H1 (cell line): Measurements from ENCODE around the gene RTKN. TPM values are rescaled to one million over a fixed set of nuclear protein-coding genes. Genes with fewer than 3 reads are reported as not detected.

Source experiments
- CTCF ChIA-PET: fragments of 300-600 bp; sonication (Branson Sonifier 250); formaldehyde crosslinking; loops from one replicate; lab custom pipeline; 2021; ENCODE audit not compliant: partially characterized antibody; lab: Charles Lee
- POLR2A ChIA-PET: fragments of 300-600 bp; sonication (Branson Sonifier 250); formaldehyde crosslinking; loops from one replicate; lab custom pipeline; 2021; ENCODE audit warnings: inconsistent platforms; ENCODE audit not compliant: partially characterized antibody; lab: Charles Lee
- DNase-seq, 2 experiments: peaks; one replicate each; pipeline versions ENCODE4 v3.0.0 to v3.0.0-alpha.2; 2010 to 2022; ENCODE audit warnings: low spot score in 2 of 2, low read depth in 1 of 2, mixed read lengths in 1 of 2
- FAIRE-seq: peaks from 2 replicates; lab custom pipeline; 2011; peaks lifted over from hg19 to GRCh38; lab: Jason Lieb, UNC
- H2AFZ ChIP-seq: 2 replicates; pipeline ENCODE4 v1.8.1; 2012; ENCODE audit warnings: low read length, inconsistent platforms
- H2AK5ac ChIP-seq: 2 replicates; pipeline ENCODE4 v1.6.1; 2013; ENCODE audit warnings: low read depth, low read length
- H2BK120ac ChIP-seq: replicated peaks from 2 replicates; pipeline ENCODE3; 2013; ENCODE audit warnings: low read depth, low read length, inconsistent platforms
- H2BK12ac ChIP-seq: 2 replicates; pipeline ENCODE4 v1.6.1; 2013; ENCODE audit warnings: low read depth, low read length
- H2BK15ac ChIP-seq: 2 replicates; pipeline ENCODE4 v1.6.1; 2013; ENCODE audit warnings: low read length
- H2BK20ac ChIP-seq: 2 replicates; pipeline ENCODE4 v1.6.1; 2013; ENCODE audit warnings: low read length
- H2BK5ac ChIP-seq: 2 replicates; pipeline ENCODE4 v1.6.1; 2013; ENCODE audit warnings: low read depth, low read length
- H3K14ac ChIP-seq: 2 replicates; pipeline ENCODE4 v1.6.1; 2013; ENCODE audit warnings: inconsistent platforms; ENCODE audit not compliant: insufficient read length
- H3K18ac ChIP-seq: 2 replicates; pipeline ENCODE4 v1.6.1; 2013; ENCODE audit warnings: low read length; ENCODE audit errors: extremely low read depth
- H3K23ac ChIP-seq: 2 replicates; pipeline ENCODE4 v1.6.1; 2013; ENCODE audit warnings: inconsistent platforms; ENCODE audit not compliant: insufficient read length
- H3K23me2 ChIP-seq: 2 replicates; pipeline ENCODE4 v1.6.1; 2013; ENCODE audit warnings: low read depth, low read length
- H3K27ac ChIP-seq: 2 replicates; pipeline ENCODE4 v1.6.1; 2011; ENCODE audit warnings: low read depth, low read length, inconsistent platforms
- H3K27me3 ChIP-seq, 4 experiments: replicated peaks in 1 of 4; 1 replicate in 1 of 4; 2 replicates in 3 of 4; pipeline versions ENCODE4 v1.6.1 to v1.8.1; 2011 to 2013; ENCODE audit warnings: low read length in 3 of 4, mild to moderate bottlenecking in 3 of 4, inconsistent platforms in 2 of 4, mixed read lengths in 2 of 4, moderate library complexity in 1 of 4; ENCODE audit not compliant: control insufficient read depth in 3 of 4, insufficient read depth in 3 of 4; ENCODE audit errors: extremely low read depth in 1 of 4
- H3K36me3 ChIP-seq, 4 experiments: 2 replicates each; pipeline versions ENCODE4 v1.6.1 to v1.8.1; 2011 to 2013; ENCODE audit warnings: mild to moderate bottlenecking in 4 of 4, low read length in 3 of 4, moderate library complexity in 2 of 4, control low read depth in 1 of 4, inconsistent platforms in 1 of 4; ENCODE audit not compliant: insufficient read depth in 4 of 4, control insufficient read depth in 2 of 4
- H3K4ac ChIP-seq: replicated peaks from 2 replicates; pipeline ENCODE3; 2013; ENCODE audit warnings: low read length, low read depth, mixed read lengths, inconsistent platforms; ENCODE audit not compliant: insufficient read length
- H3K4me1 ChIP-seq, 4 experiments: replicated peaks in 1 of 4; 1 replicate in 1 of 4; 2 replicates in 3 of 4; pipeline versions ENCODE4 v1.6.1 to v1.8.1; 2011 to 2013; ENCODE audit warnings: low read length in 3 of 4, inconsistent platforms in 2 of 4, mixed read lengths in 1 of 4; ENCODE audit not compliant: insufficient read depth in 4 of 4, control insufficient read depth in 3 of 4
- H3K4me2 ChIP-seq, 2 experiments: 2 replicates each; pipeline versions ENCODE4 v1.6.1 to v1.8.1; 2011 to 2013; ENCODE audit warnings: low read depth in 2 of 2, low read length in 2 of 2, control low read depth in 1 of 2, inconsistent platforms in 1 of 2, mild to moderate bottlenecking in 1 of 2; ENCODE audit not compliant: insufficient read depth in 1 of 2
- H3K4me3 ChIP-seq, 4 experiments: fragments of 200-600, 300-600 bp in 1 of 4; sonication (generic), shearing (Covaris generic), sonication (Bioruptor Twin) in 1 of 4; 2 replicates each; pipeline versions ENCODE4 v1.5.1 to v1.8.1; 2011 to 2016; ENCODE audit warnings: low read length in 4 of 4, low read depth in 3 of 4, control low read depth in 2 of 4, inconsistent platforms in 2 of 4, mild to moderate bottlenecking in 2 of 4, mixed read lengths in 1 of 4, moderate library complexity in 1 of 4; ENCODE audit not compliant: insufficient read depth in 2 of 4; ENCODE audit errors: extremely low read depth in 1 of 4
- H3K56ac ChIP-seq: replicated peaks from 2 replicates; pipeline ENCODE3; 2013; ENCODE audit warnings: low read depth, mild to moderate bottlenecking, mixed read lengths, low read length, inconsistent platforms; ENCODE audit not compliant: insufficient read length
- H3K79me1 ChIP-seq: 2 replicates; pipeline ENCODE4 v1.6.1; 2013; ENCODE audit warnings: low read depth, low read length, control low read depth
- H3K79me2 ChIP-seq, 2 experiments: 2 replicates each; pipeline versions ENCODE4 v1.6.1 to v1.8.1; 2012 to 2013; ENCODE audit warnings: low read length in 2 of 2, mild to moderate bottlenecking in 2 of 2, inconsistent platforms in 1 of 2; ENCODE audit not compliant: insufficient read depth in 2 of 2, control insufficient read depth in 1 of 2
- H3K9ac ChIP-seq, 4 experiments: replicated peaks in 1 of 4; 1 replicate in 1 of 4; 2 replicates in 3 of 4; pipeline versions ENCODE4 v1.6.1 to v1.8.1; 2011 to 2013; ENCODE audit warnings: low read depth in 3 of 4, low read length in 3 of 4, control low read depth in 2 of 4, mild to moderate bottlenecking in 2 of 4, moderate library complexity in 2 of 4, inconsistent platforms in 1 of 4; ENCODE audit errors: extremely low read depth in 1 of 4
- H3K9me3 ChIP-seq, 2 experiments: 2 replicates each; pipeline versions ENCODE4 v1.6.1 to v1.8.1; 2012 to 2013; ENCODE audit warnings: mild to moderate bottlenecking in 2 of 2, moderate library complexity in 2 of 2, control low read depth in 1 of 2, inconsistent platforms in 1 of 2, low read depth in 1 of 2, low read length in 1 of 2, mixed read lengths in 1 of 2; ENCODE audit not compliant: insufficient read depth in 2 of 2
- H4K20me1 ChIP-seq, 2 experiments: replicated peaks in 1 of 2; 2 replicates each; pipeline versions ENCODE3 to v1.8.1; 2011 to 2013; ENCODE audit warnings: inconsistent platforms in 2 of 2, low read length in 2 of 2, mild to moderate bottlenecking in 1 of 2; ENCODE audit not compliant: insufficient read depth in 2 of 2, control insufficient read depth in 1 of 2
- H4K5ac ChIP-seq: 2 replicates; pipeline ENCODE4 v1.6.1; 2013; ENCODE audit warnings: low read length, low read depth, mixed read lengths, inconsistent platforms; ENCODE audit not compliant: insufficient read length
- H4K8ac ChIP-seq: 2 replicates; pipeline ENCODE4 v1.8.0; 2013; ENCODE audit warnings: mild to moderate bottlenecking, moderate library complexity, low read length, inconsistent platforms; ENCODE audit not compliant: insufficient read depth; ENCODE audit errors: extremely low read depth
- H4K91ac ChIP-seq: replicated peaks from 2 replicates; pipeline ENCODE3; 2013; ENCODE audit warnings: low read length, mixed read lengths, inconsistent platforms; ENCODE audit not compliant: insufficient read length
- ATF2 ChIP-seq: IDR thresholded peaks from 2 replicates; pipeline ENCODE4 v1.6.1; 2012; ENCODE audit warnings: low read length, inconsistent platforms
- CBX5 ChIP-seq: fragments of 300-800, 300-1000 bp; sonication (generic); IDR thresholded peaks from 2 replicates; pipeline ENCODE4 v1.7.1; 2016; ENCODE audit warnings: antibody characterized with exemption, low read length, low read depth
- GABPA ChIP-seq: IDR thresholded peaks from 2 replicates; pipeline ENCODE4 v1.6.1; 2011; ENCODE audit warnings: mild to moderate bottlenecking, low read length, moderate library complexity, borderline replicate concordance; ENCODE audit not compliant: insufficient read depth
- HDAC2 ChIP-seq, 2 experiments: fragments of 300-600 bp in 1 of 2; sonication (generic) in 1 of 2; IDR thresholded peaks; 2 replicates each; pipeline ENCODE4 v1.6.1; 2011 to 2012; ENCODE audit warnings: low read depth in 2 of 2, low read length in 2 of 2, mild to moderate bottlenecking in 2 of 2, moderate library complexity in 2 of 2, borderline replicate concordance in 1 of 2, inconsistent platforms in 1 of 2
- PHF8 ChIP-seq: fragments of 200-600 bp; sonication (generic); conservative IDR thresholded peaks from 2 replicates; pipeline ENCODE4 v1.7.1; 2012; ENCODE audit warnings: low read depth, mild to moderate bottlenecking, inconsistent platforms, low read length, moderate library complexity
- POLR2AphosphoS5 ChIP-seq: IDR thresholded peaks from 2 replicates; pipeline ENCODE4 v1.6.1; 2011; ENCODE audit warnings: low read depth, low read length
- RFX5 ChIP-seq: IDR thresholded peaks from 2 replicates; pipeline ENCODE4 v1.6.1; 2011; ENCODE audit warnings: low read depth, low read length, improper control_type of control experiment, borderline replicate concordance
- SP1 ChIP-seq: IDR thresholded peaks from 2 replicates; pipeline ENCODE4 v1.6.1; 2011; ENCODE audit warnings: low read depth, low read length
- TCF12 ChIP-seq: IDR thresholded peaks from 2 replicates; pipeline ENCODE4 v1.6.1; 2011; ENCODE audit warnings: low read depth, mild to moderate bottlenecking, low read length
- polyA plus RNA-seq, 7 experiments: library from polyadenylated mRNA; depleted of rRNA in 3 of 7; stranded (reverse) in 5 of 7; unstranded in 2 of 7; fragments of >200 nt in 5 of 7; fragments of 200-250 nt in 2 of 7; gene quantifications; 1 replicate in 5 of 7; 2 replicates in 1 of 7; 4 replicates in 1 of 7; pipeline versions ENCODE4 v1.2.1 to v1.2.3, GENCODE V29; 2011 to 2013; ENCODE audit warnings: missing spikeins in 2 of 7, mixed read lengths in 2 of 7
- total RNA-seq: library from RNA; stranded (reverse); fragmentation: NEBNext Ultra II Directional; extraction: Animal tissue kit (Norgen Biotek cat#: 25700); gene quantifications from 2 replicates; pipeline ENCODE4 v1.2.1, GENCODE V29; 2021
- TF ChIP-seq, protein P1 (sequence below): IDR thresholded peaks from 2 replicates; pipeline ENCODE4 v1.6.1; 2011; ENCODE audit warnings: low read length, improper control_type of control experiment

The RTKN gene
- total and polyA plus RNA-seq, 2 of the 8 experiments (the other 6 are each of a cell fraction or from before 2014, with no cell fraction given) = 40.2 to 54.1 TPM

GRCh38 chr2:74406035-74406434 is 35.7 kb downstream of the RTKN start:
- H2AFZ ChIP-seq = no peak overlapping the region
- TF ChIP-seq ATF2 = no peak
- no peak for TF ChIP-seq POLR2AphosphoS5
- TF ChIP-seq CBX5 = no peak
- no peak for TF ChIP-seq PHF8
- no peak for TF ChIP-seq HDAC2 (IDR thresholded peaks at IDR 0.05; ENCODE audit: borderline replicate concordance in 1 of 2, low read depth in 2 of 2, low read length in 2 of 2)
- TF ChIP-seq SP1 = no peak
- TF ChIP-seq, protein P1, sequence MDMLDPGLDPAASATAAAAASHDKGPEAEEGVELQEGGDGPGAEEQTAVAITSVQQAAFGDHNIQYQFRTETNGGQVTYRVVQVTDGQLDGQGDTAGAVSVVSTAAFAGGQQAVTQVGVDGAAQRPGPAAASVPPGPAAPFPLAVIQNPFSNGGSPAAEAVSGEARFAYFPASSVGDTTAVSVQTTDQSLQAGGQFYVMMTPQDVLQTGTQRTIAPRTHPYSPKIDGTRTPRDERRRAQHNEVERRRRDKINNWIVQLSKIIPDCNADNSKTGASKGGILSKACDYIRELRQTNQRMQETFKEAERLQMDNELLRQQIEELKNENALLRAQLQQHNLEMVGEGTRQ = no peak
- TF ChIP-seq TCF12 = no peak
- no peak for TF ChIP-seq RFX5
- no peak for TF ChIP-seq GABPA

More at GRCh38 chr2:74406035-74406434, 35.7 kb downstream of the RTKN start:
- no peak overlapping the region for H2BK120ac ChIP-seq
- no peak overlapping the region for H2BK20ac ChIP-seq
- no peak overlapping the region for H3K27ac ChIP-seq
- ChIA-PET CTCF (interaction anchor here (0.6 kb wide), 1 partner anchor 23 kb away, joined by 3 read pairs; no protein-coding TSS in a partner anchor), POLR2A (interaction anchor here (1.3 kb wide), 1 partner anchor 18 kb away, joined by 5 read pairs; no protein-coding TSS in a partner anchor)
- no peak overlapping the region for H3K4me3 ChIP-seq
- H4K20me1 ChIP-seq = no peaks in the 10 kb centered on the region
- H3K79me1 ChIP-seq = no peaks in the 10 kb centered on the region
- no peak overlapping the region for H3K56ac ChIP-seq
- H2BK15ac ChIP-seq = no peak overlapping the region
- H3K79me2 ChIP-seq = no peaks in the 10 kb centered on the region
- H3K4me2 ChIP-seq = no peak overlapping the region
- no peaks in the 10 kb centered on the region for H3K36me3 ChIP-seq
- H2BK12ac ChIP-seq = no peak overlapping the region
- H3K14ac ChIP-seq = no peak overlapping the region
- DNase-seq (no peak), FAIRE-seq (no peak)
- H4K5ac ChIP-seq = no peak overlapping the region
- no peaks in the 10 kb centered on the region for H3K4me1 ChIP-seq
- H3K18ac ChIP-seq = no peak overlapping the region
- no peaks in the 10 kb centered on the region for H3K9me3 ChIP-seq
- no peak overlapping the region for H3K23ac ChIP-seq
- peaks cover 0 to 4% (median 2%) of the 10 kb centered on the region in 4 experiments; a peak in 2 of 7 replicates for H3K27me3 ChIP-seq
- no peak overlapping the region for H4K8ac ChIP-seq
- H2BK5ac ChIP-seq = no peak overlapping the region
- no peak overlapping the region for H2AK5ac ChIP-seq
- no peak overlapping the region for H3K4ac ChIP-seq
- no peak overlapping the region for H4K91ac ChIP-seq
- no peak overlapping the region for H3K9ac ChIP-seq
- no peaks in the 10 kb centered on the region; the same call in 1 of the 2 replicates for H3K23me2 ChIP-seq
